HG03469 (cell line): Measurements from ENCODE around the gene WSCD2.

Experiments
- ATAC-seq: cut with Tn5 transposase; IDR thresholded peaks from one replicate; pipeline ENCODE4 v1.9.1; 2021; ENCODE audit warnings: mild to moderate bottlenecking, moderate library complexity, moderate number of reproducible peaks; ENCODE audit not compliant: unreplicated experiment

The WSCD2 gene

DNA sequence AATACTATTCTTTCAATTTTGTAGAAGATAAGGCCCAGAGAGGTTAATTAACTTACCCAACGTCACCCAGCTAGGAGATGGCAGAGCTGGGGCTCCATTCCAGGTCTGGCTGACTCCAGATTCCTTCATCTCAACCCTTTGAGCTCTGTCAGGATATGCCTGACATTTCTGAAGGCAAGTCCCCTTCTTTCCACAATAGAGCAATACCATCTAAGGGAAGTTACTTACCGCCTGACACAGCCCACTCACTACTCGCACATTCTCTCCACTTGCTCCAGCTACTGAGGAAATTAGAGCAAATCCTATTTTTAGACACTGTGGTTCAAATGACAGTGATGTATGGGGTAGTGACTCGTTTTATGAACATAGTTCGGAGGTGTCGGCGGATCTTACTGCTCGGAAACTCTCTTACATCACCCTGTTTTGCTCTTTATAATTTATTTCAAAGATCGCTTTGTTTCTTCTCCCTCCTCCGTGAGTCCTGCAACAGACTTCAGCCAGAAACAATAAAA, 2.0 kb upstream of the WSCD2 start:
- no peak for ATAC-seq

DNA sequence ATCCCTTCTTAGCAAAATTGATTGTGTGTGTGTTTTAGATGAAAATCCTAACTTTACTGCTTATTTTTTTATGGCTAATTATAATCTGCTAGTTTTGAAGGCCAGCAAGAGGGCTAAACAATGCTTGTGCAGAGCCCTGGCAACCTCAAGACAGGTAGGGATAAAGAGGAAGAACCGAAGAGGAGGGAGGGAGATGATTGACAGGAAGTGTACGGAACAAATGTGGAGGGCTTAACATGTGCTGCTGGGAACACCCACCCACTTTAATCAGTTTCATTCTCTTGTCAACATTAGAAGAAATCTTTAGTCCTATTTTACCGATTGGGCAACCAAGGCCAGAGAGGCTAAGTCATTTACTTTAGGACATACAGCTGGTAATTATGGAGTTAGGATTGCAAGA, 1.4 kb upstream of the WSCD2 start:
- ATAC-seq = no peak

DNA sequence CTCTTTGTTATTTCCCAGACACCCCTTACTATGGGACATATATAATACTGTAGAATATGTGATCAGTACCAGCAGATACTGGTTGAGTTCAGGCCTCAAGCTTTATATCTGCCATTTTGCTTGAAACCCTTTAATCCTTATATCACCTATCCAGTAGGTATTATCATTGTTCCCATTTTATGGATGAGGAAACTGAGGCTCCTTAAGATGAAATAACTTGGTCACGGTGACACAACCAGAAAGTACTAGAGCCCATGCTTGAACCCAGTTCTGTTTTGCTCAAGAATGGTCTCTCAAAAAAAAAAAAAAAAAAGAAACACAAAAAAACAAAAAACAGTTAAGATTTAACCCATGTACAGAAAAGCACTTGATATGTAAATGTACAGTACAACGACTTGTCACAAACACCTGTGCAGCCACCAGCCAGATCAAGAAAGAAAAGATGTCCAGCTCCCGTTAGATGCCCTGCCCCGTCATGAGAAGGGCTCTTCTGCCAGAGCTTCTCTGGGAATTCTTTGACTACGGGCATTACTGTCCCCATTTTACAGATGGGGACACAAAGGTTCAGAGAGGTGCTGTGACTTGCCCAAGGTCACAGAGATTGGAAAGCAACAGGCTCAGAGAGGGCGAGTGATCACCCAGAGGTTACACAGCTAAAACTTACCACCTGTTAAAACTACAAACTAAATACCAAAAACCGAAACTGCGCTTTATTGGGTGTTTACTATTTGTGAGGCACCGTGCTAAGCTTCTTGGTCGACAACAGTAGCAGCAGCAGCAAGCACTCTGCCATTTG, 669 bp upstream of the WSCD2 start:
- ATAC-seq = no peak

DNA sequence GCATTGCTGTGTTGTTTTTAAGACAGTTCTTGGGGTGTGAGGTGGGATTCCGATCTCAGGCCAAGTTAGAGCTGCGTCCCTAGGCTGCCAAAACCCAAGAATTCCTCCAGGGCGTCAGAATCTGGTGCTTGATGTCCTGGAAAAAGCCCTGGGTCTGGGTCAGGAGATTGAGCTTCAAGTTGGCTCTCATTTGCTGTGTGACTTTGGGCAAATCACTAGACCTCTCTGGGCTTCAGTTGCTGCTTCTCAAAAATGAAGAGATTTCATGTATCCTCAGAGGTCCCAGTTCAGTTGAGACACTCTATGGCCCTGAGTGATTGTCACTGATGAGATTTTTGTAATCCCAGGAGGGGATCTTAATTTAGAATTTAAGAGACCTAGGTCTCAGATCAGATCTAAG, 1.9 kb downstream of the WSCD2 start:
- no peak for ATAC-seq

DNA sequence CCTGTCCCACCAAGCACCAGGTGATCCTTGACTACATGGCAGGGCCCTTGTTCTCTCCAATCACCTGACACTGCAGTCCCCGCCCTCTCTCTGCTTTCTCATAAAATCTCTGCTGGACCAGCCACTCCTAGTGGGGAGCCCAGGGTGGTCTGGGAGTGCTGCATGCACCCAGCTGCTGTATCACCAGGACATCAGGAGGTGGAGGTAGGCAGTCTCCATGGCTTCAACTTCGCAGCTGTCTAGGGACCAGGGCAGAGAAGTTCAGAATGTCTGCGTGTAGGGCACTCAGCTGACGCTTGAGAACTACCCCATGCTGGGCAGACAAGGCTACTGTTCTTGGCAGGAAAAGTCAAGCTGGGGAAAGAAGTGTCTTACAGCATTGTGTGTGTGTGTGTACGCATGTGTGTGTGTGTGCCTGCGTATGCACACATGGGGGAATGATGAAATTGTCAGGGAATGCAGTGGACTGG, 2.6 kb downstream of the WSCD2 start:
- ATAC-seq = no peak

DNA sequence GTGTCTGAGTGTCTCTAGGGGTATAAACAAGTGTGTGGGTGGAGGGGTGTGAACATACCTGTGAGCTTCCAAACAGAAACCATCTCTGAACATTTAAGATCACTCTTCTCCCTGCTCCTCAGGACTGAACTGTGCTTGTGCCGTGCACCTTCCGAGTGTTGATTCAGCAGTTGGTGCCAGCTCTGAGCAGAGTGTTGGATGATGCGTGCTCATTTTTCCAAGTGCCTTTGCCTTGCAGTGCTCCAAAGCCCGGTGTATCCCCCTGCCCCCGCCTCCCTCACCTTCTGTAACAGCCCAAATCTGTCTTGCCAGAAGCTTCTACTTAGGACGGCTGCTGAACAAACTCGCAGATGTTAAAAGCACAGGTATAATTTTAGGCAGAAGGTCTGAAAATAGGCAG, 4.4 kb downstream of the WSCD2 start:
- no peak for ATAC-seq

DNA sequence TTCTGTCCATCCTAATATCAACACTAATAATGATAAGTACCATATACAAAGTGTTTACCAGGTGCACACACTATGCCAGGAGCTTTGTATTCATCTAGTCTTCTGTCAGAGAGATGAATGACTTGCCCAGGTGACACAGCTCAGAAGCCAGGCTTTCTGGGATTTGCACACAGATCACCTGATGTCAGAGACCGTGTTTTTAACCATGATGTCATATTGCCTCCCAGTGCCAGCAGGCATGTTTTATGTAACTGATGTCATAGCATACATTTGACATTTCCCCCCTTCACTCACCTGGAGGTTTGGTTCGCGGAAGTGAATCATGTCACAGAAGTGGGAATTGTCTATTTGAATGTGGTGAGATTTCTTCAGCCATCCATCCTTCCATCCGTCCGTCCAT, 5.7 kb downstream of the WSCD2 start:
- no peak for ATAC-seq

DNA sequence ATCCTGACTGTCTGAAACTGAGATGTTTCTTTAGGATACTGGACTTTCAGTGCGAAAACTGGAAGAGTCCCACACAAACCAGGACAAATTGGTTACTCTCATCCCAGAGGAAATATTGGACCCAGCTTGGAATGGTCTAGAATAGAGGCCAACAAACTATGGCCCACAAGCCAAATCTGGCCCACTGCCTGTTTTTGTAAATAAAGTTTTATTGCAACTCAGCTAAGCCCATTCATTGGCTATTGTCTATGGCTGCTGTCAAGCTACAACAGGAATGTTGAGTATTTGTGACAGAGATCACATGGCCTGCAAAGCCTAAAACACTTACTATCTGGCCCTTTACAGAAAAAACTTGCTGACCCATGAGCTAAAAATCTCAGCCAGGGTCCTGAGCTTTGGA, 6.5 kb downstream of the WSCD2 start:
- ATAC-seq = no peak

DNA sequence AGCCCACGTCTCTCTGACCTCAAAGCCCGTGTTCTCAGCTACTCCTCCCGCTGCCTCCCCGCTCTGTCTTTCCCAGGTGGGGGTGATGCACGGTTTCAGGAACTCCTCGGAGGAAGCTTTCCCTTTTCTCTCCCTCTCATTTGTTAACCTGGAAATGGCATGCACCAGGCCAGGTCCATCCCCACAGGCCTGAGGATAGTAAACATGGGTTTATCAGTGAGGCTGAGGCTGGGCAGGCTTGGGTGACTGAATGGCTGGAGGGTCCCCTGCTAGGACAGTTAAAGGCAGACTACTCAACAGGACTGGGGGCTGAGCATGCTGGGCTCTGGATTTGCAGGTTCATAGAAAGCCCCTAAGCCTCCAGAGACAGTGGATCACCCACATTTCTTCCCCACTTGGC, 7.6 kb downstream of the WSCD2 start:
- ATAC-seq = no peak

DNA sequence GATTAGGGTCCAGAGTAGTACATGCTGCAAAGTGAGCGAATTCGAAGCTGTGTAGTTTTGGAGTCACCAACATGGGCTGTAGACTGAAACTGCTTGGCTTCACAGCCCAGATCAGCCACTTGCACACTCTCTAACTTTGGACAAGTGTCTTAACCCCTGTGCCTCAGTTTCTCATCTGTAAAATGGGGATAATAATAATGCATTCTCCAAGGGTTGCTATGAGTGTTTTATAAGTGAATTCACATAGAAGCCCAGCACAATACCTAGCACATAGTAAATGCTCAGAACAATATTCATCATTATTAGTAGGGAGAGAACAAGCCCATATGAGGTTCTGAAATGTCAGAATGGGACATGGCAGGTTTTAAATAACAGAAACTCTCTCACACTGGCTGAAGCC, 10.4 kb downstream of the WSCD2 start:
- ATAC-seq = no peak

DNA sequence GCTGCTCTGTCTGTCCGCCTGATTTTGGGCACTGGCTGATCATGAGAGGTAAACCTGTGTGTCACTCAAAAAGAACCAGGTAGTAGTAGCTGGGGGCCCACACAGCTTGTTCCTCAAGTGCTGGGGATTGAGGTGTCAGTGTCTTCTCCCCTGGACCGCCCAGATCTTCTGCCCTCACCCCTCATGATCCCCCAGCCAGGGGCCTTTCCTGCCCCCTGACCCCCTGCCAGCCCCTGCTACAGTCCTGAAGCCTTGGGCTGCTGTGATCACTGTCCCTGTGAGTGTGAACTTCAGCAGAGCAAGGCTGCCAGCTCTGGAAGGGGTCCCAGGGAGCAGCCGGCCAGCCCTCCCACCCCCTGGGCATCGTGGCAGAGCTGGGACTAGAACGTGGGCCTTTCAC, 11.4 kb downstream of the WSCD2 start:
- ATAC-seq = no peak

DNA sequence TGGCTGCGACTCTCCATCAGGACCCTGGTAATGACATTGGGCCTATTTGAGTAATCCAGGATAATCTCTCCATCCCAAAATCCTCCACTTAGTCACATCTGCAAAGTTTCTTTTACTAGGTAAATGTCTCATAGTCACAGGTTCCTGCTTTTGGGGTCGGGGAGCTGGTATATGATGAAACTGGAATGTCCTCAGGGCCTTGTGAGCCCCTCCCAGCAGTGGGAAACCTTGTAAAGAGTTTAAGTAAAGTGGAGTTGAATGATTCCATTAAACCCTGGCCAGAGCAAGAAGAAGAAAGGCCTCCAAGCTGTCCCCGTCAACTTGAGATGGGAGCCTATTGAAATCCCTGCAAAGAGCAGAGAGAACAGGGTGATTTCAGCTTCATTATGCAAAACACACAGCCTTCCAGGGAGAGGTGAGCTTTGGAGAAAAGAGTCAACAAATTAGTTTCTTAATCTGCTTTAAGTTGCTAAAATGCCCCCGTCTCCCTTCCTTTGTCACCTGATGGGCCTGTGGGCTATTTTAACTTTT, 12.6 kb downstream of the WSCD2 start:
- ATAC-seq = no peak

DNA sequence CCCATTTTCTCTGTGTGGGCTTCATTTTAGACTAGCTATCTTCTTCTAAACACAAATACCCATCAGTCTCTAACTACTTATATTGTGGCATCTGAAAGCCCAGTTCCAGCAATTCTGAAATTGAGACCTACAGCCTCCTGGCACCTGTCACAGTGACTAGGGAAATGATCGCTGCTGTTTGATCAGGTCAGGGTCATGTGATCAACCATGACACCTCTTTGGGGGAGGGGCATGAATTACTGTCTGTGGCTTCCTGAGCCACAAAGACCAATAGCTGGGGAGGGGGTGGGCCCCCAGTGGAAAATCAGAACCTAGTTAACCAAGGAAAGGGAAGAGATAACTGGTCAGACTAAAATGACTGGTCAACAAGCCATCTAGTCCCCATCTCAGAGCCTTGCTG, 14.1 kb downstream of the WSCD2 start:
- ATAC-seq = no peak

DNA sequence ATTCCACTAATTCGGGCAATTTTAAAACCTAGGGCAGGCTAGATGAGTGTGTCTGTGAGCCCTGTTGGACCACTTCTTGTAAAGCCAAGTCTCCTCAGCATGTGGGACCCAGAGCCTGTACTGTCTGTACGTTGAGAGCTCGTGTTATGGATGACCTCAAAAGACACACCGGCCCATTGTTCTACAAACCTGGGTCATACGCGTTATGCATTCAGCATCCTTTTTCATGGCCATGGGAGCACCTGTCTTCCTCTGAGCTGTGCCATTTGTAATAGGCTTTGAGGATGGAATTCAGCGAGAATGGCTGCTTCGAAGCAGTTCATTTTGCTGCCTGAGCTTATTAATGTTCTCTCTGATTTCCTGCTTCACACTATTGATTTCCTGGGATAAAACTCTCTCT, 15.0 kb downstream of the WSCD2 start:
- no peak for ATAC-seq

DNA sequence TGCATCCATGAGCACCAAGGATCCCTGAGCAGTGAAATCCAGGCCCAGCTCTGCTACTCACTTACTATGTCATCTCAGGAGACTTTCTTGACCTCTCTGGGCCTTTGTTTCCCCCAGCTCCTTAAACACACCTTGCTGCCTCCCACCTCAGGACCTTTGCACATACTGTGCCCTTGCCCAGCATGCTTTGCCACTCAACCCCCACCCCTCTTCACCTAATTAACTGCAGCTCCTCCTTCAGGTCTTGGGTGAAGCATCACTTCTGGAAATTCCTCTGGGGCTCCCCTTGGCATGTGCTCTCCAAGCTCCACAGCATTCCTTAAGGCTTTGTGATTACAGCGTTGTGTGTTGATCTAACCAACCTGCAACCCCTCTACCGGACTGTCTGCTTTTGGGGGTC, 15.9 kb downstream of the WSCD2 start:
- no peak for ATAC-seq

DNA sequence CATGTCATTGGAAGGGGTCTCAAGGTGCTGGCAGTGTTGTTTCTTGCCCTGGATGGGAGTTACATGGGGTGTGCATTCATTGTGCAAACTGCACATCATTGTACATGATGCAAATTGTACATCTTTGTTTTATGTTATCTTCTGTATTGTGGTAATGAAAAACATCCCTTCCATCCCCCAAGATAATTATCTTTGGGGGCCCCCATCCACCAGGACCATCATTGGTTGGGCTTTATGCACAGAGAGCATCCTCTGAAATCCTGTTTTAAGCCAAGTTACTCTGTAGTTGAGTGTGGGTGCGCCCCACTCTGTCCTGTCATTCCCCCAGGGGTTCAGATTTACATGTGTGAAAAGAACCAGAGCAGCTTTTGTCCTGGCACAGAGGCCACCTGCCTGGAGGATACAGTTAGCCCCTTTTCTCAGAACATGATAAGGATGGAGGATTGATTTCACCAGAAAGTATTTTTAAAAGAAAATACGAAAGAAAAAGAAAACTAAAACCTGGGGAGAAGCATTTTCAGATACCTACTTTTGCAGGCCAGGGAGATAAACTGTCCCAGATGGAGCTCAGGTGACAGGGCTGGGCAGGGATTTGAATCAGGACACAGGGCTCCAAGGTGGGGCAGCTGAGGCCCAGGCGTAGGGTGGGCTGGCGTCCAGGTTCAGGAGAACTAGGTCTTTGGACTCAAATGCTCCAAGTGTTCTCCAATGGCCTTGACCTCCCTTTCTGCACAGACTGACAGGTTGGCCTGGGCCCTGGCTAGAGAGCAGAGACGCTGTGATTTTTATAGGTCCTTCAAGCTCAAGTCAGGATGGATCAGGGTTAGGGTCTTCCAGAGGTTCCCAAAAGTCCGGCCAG, 17.2 kb downstream of the WSCD2 start:
- ATAC-seq = no peak

DNA sequence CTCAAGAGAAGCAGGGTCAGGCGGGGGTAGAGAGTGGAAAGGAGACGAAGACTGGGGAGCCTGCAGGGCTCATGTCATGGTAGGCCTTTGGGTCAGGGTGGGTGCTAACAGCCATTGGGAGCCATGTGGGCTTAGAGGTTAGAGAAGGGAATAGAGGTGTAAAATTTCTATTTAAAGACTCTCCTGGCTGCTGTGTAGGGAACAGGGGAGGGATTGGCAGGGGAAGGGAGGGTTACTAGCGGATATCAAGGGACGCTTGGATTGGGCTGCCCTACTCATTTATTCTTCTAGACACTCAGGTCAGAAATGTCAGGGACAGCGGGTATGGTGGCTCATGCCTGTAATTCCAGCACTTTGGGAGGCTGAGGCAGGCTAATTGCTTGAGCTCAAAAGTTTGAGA, 18.2 kb downstream of the WSCD2 start:
- no peak for ATAC-seq

DNA sequence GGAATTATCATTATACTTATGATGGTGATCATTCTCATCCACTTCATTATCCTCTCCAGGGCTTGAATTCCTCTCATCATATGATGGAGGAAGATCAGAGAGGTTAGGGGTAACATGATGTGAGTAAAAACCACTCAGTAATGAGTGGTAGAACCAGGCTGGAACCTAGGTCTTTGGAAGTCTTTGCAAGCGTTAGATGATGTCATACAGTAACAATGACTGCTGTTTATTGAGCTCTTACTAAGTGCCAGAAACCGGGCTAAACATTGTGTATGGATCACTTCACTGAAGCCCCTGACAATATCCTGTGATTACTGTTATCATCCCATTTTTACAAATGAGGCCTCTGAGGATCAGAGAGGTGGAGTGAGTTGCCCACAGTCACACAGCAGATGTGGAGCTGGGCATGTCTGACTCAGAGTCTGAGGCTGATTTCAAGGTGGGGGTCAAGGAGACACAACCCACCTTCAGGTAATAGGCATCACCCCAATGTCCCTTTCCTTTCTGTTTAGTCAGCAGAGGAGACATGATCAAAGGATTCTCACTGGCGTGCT, 19.5 kb downstream of the WSCD2 start:
- no peak for ATAC-seq

DNA sequence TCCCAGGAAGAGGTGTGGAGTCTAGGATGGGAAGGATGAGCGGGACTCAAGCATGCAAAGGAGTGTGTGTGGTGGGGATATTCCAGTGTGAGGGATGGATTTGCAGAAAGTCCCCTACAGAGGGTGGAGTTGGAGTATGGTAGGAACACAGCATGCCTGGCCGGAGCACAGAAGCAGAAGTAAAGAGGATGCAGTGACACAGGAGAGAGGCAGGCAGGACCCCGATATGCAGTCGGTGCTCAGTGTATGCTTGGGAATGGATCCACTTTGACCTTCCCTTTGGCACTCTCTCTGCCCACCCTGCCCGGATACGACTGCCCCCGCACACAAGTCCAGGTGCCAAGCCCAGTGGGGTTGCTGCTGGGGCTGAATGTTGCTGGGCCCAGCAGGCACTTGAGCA, 21.3 kb downstream of the WSCD2 start:
- no peak for ATAC-seq

DNA sequence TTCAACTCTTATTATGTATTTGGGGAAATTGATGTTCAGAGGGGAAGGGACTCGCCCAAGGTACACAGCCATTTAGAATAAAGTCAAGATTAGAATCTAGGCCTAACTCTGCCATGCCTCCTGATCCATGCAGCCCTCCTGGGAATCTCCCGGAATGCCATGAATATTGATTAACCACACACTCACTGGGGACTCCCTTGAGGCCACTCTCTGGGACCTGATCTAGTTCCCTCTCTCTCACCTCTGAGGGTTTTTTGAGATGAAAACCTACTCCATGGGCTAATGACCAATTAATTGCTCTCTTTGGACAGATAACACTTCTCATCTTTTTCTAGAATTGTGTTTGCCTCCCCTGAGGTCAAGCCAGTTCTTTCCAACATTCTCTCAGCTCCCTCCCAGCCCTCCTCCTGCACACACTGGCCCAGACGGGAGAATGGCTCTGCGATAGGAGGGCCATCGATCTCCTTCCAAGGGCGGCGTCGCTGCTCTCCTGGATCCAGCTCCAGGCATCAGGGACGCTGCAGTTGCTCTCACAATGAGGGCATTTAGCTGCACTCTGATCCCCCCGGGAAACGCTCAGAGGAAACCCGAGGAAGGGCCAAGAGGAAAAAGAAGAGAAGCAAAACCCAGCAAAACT, 22.6 kb downstream of the WSCD2 start:
- no peak for ATAC-seq

DNA sequence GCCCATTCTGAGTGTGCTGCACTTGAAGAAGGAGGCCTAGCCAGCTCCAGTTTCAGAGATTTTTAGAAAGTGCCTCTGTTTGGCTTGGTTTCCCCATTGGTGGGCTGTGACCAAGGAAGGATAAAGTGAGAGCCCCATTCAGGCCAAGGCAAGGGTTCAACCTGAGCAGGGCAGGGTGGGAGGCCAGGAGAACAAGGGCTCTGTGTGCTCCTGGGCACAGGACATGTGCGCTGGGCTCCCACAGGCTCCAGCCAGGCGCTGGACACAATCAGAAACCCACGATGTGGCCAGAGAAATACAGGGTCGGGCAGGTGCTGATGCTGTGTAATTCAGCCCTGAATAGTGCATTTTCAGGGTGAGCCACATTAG, 23.1 kb downstream of the WSCD2 start:
- no peak for ATAC-seq
